Activated CD8-positive, alpha-beta memory T cell treated with anti-CD3 and anti-CD28 coated beads, Interleukin-2, amount 50 U/mL, for 48 hours (primary cell): ENCODE measurements around the gene PPDPF.

Experiments
- DNase-seq: peaks from one replicate; pipeline ENCODE4 v3.0.0-alpha.2; 2020

PPDPF gene

DNA sequence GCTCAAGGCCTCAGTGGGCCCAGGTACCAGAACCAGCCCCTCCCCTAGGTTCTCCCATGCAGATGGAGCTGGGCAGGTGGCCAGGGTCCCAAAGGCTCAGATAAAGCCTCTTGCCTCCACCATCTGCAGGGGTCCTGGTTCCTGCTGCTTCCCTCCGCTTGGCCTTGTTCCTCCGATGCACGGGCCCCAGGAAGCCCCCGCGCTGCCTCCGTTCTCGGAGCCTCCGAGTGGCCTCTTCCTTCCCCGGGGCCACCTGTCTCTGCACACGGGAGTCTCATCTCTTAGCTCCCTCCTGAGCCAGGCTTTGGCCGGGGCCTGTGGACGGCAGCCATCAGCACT is 18.5 kb downstream of the PPDPF start:
- DNase-seq: no peak

GRCh38 chr20:63539441-63540370 is 19.1 kb downstream of the PPDPF start:
- no peak for DNase-seq

- no peak for DNase-seq
Observed at GRCh38 chr20:63540417-63541186, 20.0 kb downstream of the PPDPF start.

DNA sequence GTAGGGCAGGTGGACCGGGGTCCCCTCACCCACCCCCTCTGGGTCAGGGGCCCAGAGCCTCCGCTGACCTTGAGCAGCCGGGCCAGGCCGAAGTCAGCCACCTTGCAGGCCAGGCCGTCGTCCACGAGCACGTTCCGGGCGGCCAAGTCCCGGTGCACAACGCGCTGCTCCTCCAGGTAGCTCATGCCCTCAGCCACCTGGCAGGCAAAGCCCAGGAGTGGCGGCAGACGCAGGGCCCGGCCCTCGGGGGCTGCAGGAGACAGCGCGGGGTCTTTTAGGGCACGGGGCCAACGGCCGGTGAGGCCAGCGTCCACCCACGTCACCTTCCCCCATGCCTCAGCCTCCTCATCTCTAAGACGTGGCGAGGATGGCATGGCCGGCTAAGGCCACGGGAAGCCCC is 20.8 kb downstream of the PPDPF start:
- no peak for DNase-seq

DNA sequence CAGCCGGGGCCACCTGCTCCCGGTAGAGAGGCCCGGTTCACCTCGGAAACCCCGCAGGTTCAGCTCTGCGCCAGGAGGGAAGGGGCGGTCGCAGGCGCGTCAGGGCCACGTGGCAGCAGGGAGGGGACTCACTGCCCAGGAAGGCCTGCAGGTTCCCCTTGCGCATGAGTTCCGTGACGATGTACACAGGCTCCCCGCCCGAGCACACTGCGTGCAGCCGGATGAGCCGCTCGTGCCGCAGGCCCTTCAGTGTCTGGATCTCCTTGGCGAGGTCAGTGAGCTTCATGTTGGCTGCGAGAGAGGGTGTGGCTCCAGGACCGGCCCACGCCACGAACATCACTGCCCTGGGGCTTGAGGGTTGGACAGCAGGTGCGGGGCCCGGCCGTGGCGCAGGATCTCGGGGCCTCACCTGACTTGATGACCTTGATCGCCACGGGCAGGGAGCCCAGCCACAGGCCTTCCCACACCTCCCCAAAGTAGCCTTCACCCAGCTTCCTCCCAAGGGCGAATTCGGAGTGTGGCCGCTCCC is 21.5 kb downstream of the PPDPF start:
- DNase-seq: no peak

DNA sequence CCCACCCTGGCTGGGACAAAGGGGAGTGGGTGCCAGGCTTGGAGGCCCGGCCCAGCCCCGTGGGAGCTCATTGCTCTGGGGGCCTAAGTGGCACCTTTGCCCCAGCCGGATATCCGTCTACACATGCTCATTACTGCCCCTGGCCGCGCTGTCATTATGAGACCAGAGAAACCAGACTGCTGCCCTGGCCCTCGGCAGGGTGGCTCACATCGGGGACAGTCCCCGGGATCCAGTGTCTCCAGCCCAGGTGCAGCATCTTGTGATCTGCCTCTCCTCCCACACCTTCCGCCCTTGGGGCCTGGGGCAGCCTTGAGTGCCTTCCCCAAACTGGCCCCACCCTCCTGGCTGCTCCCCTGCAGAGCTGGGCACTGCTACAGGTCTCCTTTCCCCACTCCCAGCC is 22.1 kb downstream of the PPDPF start:
- no peak for DNase-seq

DNA sequence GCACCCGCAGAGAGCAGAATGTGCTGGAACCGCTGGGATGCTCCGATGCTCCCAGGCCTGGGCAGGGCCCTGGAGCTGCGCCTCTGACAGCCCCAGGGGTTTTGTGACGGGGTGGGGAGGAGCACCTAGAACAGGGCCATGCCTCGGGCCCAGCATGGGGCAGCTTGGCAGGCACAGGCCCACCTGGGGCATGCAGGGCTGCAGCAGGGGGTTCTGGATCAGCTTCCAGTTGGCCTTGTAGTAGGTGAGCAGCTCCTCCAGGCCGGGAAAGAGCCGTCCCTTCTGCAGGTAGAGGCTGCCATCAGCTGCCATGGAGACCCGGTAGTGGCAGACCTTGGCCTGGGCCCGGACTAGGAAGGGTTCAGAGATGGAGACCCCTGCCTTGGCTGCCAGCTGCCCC is 22.6 kb downstream of the PPDPF start:
- DNase-seq: no peak

DNA sequence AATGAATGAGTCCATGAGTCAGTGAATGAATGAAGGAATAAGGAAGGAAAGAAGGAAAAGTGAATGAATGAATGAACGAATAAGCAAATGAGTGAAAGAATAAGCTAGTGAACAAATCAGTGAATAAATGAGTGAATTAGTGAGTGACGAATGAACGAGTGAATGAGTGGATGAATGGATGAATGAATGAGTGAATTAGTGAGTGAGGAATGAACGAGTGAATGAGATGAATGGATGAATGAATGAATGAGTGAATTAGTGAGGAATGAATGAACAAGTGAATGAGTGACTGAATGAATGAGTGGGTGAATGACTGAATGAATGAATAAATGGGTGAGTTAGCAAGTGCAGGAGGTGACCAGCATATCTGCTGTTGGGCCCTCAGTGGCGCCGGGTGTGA is 23.2 kb downstream of the PPDPF start:
- DNase-seq: no peak

- DNase-seq: no peak
Observed at GRCh38 chr20:63544241-63544957, 23.8 kb downstream of the PPDPF start.

DNA sequence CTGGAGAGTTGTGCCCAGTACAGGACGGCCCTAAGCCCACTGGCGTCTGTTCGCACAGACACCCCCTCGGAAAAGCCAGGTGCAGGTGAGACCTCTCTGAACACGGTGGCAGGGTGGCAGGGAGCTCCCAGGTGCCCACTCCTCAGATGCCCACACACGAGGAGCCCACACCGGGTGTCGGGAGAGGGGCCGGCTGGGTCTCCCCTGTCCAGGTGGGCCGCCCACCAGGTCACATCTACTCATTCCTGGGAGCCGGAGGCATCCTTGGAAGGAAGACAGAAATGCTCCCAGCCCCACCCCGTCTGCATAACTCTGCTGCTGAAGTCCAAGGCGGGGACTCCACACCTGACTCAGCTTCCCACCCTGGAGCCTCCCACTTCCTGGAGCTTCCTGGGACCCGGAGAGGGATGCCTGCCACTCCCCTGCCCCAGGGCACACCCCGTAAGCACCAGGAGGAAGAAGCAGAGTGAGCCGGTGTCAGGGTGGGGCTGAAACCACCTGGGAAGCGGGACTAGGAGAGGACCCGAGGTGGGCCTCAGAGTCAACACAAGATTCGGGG is 24.5 kb downstream of the PPDPF start:
- DNase-seq: no peak

DNA sequence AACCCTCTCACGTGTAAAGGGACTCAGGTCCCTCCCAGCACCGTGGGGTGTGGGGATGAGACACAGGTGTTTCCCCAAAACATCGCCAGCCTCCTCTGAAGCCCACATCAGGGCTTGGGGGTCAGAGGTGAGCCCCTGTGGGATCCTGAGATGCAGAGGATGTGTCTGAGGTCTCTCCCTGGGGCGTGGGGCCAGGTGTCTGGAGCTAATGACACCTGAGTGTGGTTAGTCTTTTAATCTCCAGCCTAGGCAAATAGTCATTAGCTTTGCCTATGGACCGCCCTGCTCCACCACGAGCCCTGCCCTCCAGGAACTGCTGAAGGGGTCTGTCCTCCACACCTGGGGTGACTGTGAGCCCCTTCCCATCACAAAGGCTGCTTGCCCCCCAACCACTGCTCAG is 25.2 kb downstream of the PPDPF start:
- DNase-seq: no peak

- no peak for DNase-seq
Observed at GRCh38 chr20:63546256-63546955, 25.8 kb downstream of the PPDPF start.

GRCh38 chr20:63546956-63547724 is 26.6 kb downstream of the PPDPF start:
- DNase-seq: no peak

DNA sequence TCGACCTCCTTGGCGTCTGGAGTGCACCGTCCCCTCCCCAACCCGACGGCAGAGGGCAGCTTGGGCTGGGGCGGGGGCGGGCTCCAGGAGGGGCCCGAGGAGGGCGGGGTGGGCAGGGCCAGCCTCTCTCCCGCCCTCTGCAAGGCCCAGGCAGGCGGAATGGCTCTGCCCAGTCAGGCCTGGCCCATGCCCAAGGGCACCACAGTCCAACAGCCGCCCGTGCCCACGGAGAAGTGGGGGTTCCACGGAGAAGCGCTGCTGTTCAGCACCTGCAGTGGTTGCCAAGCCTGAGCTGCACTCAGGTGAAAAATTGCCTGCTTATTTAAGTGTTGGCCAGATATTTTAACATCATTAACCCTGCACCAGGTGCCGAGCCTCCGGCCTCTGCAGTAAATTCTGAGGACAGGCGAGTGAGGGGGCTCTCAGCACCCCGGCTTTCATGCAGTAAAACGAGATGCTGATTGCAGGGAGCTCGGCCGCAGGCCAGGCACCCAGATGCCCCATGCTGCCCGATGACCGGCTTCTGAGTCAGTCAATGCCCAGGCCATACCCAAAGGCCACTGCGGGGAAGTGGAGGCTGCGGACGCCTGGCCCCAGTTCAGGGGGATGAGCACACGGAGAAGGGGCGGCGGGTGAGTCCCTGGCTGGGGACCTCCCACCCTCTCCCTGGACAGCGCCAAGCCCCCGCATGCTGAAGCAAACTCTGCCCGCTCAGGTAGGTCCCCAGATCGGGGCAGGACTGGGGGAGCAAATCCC is 27.3 kb downstream of the PPDPF start, which contains the start of gene SRMS:
Gene SRMS, minus strand, starts transcription at position 25 of the 756 bp plus-strand sequence. CDS start 286 bp downstream, outside the sequence.
- no peak for DNase-seq

DNA sequence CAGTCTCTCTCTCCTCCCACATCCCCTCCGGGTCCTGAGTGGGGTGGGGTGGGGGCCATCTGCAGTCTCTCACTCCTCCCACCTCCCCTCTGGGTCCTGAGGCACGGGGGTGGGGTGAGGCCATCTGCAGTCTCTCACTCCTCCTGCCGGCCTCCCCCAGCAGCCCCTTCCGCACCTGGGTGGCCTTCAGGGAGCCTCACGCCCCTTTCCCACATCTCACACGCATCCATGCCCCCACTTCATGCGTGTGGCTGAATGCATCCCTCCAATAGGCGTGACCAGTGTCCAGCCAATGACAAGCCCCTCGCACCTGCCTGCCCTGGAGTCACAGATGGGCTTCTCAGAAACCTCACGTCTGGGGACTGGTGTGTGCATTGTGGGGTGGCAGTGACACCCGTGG is 28.0 kb downstream of the PPDPF start:
- no peak for DNase-seq

DNA sequence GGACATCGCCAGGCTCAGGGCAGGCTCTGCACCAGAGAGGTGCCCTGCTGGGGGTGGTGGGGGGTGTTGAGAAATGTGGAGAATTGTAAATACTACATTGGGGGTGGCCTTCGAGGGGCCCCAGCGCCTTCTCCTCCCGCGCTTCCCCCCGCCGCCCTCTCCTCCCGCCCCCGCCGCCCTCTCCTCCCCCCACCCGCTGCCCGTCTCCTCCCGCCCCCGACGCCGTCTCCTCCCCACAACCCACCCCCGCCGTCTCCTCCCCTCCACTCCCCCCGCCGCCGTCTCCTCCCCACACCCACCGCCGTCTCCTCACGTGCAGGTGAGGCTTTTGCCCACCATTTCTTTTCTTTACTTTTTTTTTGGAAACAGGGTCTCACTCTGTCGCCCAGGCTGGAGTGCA is 28.5 kb downstream of the PPDPF start:
- no peak for DNase-seq

DNA sequence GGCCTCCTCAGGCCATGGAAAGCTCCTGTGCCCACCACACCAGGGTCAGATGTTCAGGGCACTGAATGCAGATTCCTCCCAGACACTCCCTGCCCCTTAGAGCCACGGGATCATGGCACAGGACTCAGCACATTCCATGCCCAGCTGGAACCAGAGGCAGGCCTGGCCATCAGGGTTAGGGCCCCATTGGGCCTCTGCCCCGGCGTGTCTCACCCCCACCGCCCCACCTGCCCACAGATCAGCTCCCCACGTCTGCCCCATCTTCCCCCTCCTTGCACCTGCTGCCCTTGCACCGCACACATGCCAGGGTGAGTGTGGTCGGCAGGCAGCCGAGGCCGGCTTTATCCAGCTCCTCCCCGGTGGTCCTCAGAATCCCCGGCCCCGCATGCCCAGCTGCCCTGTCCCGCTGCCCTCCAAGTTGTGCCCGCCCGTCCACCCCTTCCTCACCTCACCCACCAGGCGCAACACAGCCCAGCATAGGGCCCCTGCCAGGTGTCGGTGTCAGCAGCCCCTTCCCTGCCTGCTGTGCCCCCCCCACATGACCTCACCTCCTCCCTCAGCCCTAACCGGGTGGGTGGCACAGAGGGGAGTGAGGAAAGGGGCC is 29.2 kb downstream of the PPDPF start:
- no peak for DNase-seq

DNA sequence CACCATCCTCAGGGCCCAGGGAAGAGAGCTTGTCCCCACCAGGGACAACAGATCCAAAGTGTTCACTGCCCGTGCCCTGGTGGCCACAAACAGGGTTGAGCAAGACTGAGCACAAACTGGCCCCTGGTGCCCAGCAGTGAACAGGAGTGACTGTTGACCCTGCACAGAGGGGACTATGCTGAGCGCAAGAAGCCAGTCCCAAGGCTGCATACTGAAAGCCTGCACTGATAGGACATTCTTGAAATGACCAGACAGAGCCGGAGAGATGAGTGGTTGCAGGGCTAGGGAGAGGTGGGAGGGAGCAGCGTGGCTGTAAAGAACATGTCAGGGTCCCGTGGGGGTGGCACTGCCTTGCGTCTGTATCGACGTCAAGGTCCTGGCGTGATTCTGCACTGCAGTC is 30.5 kb downstream of the PPDPF start:
- no peak for DNase-seq

DNA sequence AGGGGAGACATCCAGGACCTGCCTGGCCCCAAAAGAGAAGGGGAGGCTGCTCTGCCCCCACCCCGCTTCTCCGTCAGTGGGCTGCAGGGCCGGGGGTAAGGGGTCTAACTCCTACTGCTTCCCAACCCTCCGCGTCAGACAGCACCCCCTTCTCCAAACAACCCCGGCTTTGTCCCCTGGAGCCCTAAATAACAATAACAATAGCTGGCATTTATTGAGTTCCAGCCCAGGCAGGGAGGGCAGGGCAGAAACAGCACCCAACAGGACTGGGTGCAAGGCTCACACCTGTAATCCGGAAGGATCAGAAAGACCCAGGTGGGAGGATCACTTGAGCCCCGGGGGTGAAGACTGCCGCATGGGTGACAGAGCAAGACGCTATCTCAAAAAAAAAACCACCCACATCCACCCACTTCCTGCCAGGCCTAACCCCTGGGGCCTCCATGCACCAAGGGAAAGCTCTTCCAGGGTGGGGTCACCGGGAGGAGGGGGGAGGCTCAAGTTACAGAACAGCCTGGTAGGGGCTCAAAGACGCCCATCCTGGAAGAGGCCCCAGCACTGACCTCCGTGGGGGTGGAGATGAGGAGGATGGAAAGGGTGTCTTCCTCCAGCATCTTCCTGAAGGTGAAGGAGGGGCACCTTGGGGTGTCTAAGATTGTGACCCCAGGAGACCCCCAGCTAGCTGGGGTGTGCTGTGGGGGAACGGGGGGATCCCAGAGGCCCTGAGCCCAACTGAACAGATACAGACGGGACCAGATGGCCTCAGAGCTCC is 32.1 kb downstream of the PPDPF start:
- no peak for DNase-seq
